Heart left ventricle (tissue), 16 donors: ENCODE measurements around the gene GNL1. TPM values are rescaled to one million over a fixed set of nuclear protein-coding genes. Genes with fewer than 3 reads are reported as not detected.
A peak's percentile ranks its signal among the peaks of the same experiment; 100 is the strongest.
"Not testable (repeated sequence)": the region's sequence is repeated elsewhere in the genome, so short reads cannot be mapped to it uniquely, and the experiment has no call there.

Source experiments
- ATAC-seq, 4 donors: fragments of 200-7000 bp; cut with Tn5 transposase; one replicate each; pipeline ENCODE4 v1.9.1; 2020 to 2022; ENCODE audit warnings: moderate library complexity in 4 of 4, mild to moderate bottlenecking in 3 of 4, moderate number of reproducible peaks in 1 of 4
- DNase-seq, 5 donors: peaks; one replicate each; pipeline ENCODE4 v3.0.0-alpha.2; 2020
- H3K27ac ChIP-seq, 12 donors: fragments of 200-600 bp; sonication (generic) in 4 of 12; one replicate each; pipeline versions ENCODE4 v1.5.0 to v1.8.0; 2016 to 2022; ENCODE audit warnings: mild to moderate bottlenecking in 2 of 12
- H3K27me3 ChIP-seq, 9 donors: fragments of 200-600 bp; sonication (generic) in 2 of 9; one replicate each; pipeline versions ENCODE4 v1.5.1 to v1.8.0; 2016 to 2022; ENCODE audit warnings: mild to moderate bottlenecking in 3 of 9
- H3K36me3 ChIP-seq, 9 donors: fragments of 200-600 bp; sonication (generic) in 2 of 9; one replicate each; pipeline versions ENCODE4 v1.5.0 to v1.8.0; 2018 to 2022; ENCODE audit warnings: mild to moderate bottlenecking in 2 of 9
- H3K4me1 ChIP-seq, 12 donors: fragments of 200-600 bp; sonication (generic) in 4 of 12; one replicate each; pipeline versions ENCODE4 v1.5.0 to v1.8.0; 2016 to 2022; ENCODE audit warnings: mild to moderate bottlenecking in 3 of 12
- H3K4me3 ChIP-seq, 12 donors: fragments of 200-600 bp; sonication (generic) in 4 of 12; one replicate each; pipeline versions ENCODE4 v1.5.0 to v1.8.0; 2017 to 2022; ENCODE audit warnings: mild to moderate bottlenecking in 9 of 12, moderate library complexity in 4 of 12
- H3K9me3 ChIP-seq, 12 donors: fragments of 200-600 bp; sonication (generic) in 4 of 12; one replicate each; pipeline versions ENCODE4 v1.5.0 to v1.8.0; 2016 to 2022; ENCODE audit warnings: mild to moderate bottlenecking in 1 of 12
- POLR2A ChIP-seq, 2 donors: fragments of 450-650 bp; IDR thresholded peaks; one replicate each; pipeline ENCODE4 v1.6.1; 2017; ENCODE audit warnings: antibody characterized with exemption in 2 of 2, mild to moderate bottlenecking in 2 of 2, moderate library complexity in 2 of 2
- WGBS, 4 donors: extraction: QIAGEN DNeasy Blood & Tissue Kit in 2 of 4; methylation state at CpG; one replicate each; pipeline versions ENCODE4 v1.1.5 to v1.1.7; 2013 to 2018; 5-methylcytosine and 5-hydroxymethylcytosine counted together
- intact Hi-C, 10 donors: fragments of 100-400 bp; cut with DNase I; formaldehyde crosslinking; loops; one replicate each; pipeline versions ENCODE4 v1.11.1 to v1.14.2; 2022
- polyA plus RNA-seq, 2 donors: library from polyadenylated mRNA; stranded (reverse); fragments of 200-250 nt; gene quantifications; one replicate each; pipeline ENCODE4 v1.2.3, GENCODE V29; 2013
- total RNA-seq, 9 donors: library from RNA; depleted of rRNA in 2 of 9; stranded (reverse); fragments of >200 nt in 2 of 9; fragmentation: NEBNext Ultra II Directional in 3 of 9; extraction: Animal tissue kit (Norgen Biotek cat#: 25700) in 3 of 9; gene quantifications; one replicate each; pipeline versions ENCODE4 v1.1.0 to v1.2.4, GENCODE V29; 2016 to 2023
- TF ChIP-seq, protein P1 (sequence below), 12 donors: fragments of 200-600 bp; sonication (generic) in 4 of 12; IDR thresholded peaks; one replicate each; pipeline versions ENCODE4 v1.5.0 to v1.8.0; 2018 to 2022; ENCODE audit warnings: antibody characterized with exemption in 12 of 12, mild to moderate bottlenecking in 5 of 12
- donor health status: ischemic (EF 13 %, LVEDD 7.1; RV severe dilation, severe dysfunction).
- donor health status: healthy with polysubstance abuse.
- donor health status: DM: no; HTN: yes; CAD: no.
- donor health status: DM: no; HTN: no; CAD: no.
- donor health status: ischemic (EF 25% LVEDD 6.9; RV normal size, moderate dysfunction).
- donor health status: ischemic (EF 25% LVEDD 5.7; RV mildly dilated, moderate dysfunction).
- donor health status: healthy.
- donor health status: DM: yes; HTN: yes; CAD: no.
- donor health status: ischemic (EF 35%, LVEDD 5.7; RV mildly dilated, moderate dysfunction).
- donor health status: nonischemic (EF 11% LVEDD 7.7; RV severe dilation, severe dysfunction).
- donor health status: DM: yes; HTN: yes; CAD: no.
- donor health status: PGD.
- donor health status: ischemic (EF 29% LVEDD 5.4; RV normal size, mild dysfunction).
- donor health status: nonischemic (EF 23%, LVEDD 6.1; RV moderate dilation, normal function).

The GNL1 gene
- total and polyA plus RNA-seq, 11 donors, result 9.1 to 33.5 (median 17.7) TPM

DNA sequence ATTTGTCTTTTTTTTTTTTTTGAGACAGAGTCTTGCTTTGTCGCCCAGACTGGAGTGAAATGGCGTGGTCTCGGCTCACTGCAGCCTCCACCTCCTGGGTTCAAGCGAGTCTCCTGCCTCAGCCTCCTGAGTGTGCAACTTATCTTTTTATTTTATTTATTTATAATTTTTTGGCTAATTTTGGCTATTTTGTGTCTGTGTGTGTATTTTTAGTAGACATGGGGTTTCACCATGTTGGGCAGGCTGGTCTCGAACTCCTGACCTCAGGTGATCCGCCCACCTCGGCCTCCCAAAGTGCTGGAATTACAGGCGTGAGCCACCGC is 39.6 kb downstream of the GNL1 start:
- ATAC-seq, DNase-seq, H3K36me3 ChIP-seq, intact Hi-C loops, H3K9me3 ChIP-seq, H3K27me3 ChIP-seq: not testable (repeated sequence)
- Histone ChIP-seq H3K4me3 (peak overlapping the region in 11 of 12 donors; percentile 6 to 59 (median 51)), H3K27ac (peak overlapping the region; percentile 83 to 99 (median 92)), H3K4me1 (peaks cover 0 to 24% (median 9%) of the 10 kb centered on the region in 12 donors)
- WGBS, 4 donors, result 52 to 58% (median 54%) methylated on average over 9 of the region's 9 CpGs

DNA sequence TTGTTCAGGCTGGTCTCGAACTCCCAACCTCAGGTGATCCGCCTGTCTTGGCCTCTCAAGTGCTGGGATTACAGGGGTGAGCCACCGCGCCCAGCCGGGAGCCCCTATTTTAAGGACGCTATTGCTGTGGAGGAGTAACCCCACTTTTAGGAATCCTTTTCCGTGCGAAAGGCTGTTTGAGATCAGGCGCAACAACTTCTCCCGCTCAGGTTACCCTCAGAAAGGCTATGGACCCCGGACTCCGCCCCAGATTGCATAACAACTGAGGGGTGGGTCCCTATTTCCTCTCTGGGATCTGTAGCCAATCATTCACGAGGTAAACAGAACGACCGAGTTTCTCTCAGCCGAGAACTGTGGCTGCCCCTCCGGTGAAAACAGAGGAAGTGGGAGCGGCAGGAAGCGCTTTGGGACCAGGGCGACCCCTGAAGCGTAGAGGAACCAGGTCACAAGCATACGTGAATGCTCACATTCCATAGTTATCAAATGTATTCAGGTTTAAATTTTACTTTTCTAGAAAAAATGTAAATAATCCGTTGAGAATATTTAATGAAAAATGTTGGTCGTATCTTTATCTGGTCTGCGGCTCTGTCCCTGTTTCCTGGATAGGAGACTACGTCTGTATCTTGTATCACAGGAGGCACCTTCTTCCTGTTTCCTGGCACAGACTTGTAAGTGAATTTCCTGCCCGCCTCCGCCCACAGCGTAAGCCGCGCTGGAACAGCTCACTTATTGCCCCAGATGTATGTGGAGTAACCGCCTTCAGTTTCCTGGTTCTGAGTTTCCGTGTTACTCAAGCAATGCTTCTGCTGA is 40.1 kb downstream of the GNL1 start:
- no peaks in the 10 kb centered on the region for H3K36me3 ChIP-seq
- peaks cover 0 to 8% (median 0%) of the 10 kb centered on the region in 12 donors for H3K9me3 ChIP-seq
- H3K27me3 ChIP-seq, result no peaks in the 10 kb centered on the region
- H3K4me1 ChIP-seq, result peaks cover 0 to 29% (median 9%) of the 10 kb centered on the region in 12 donors
- TF ChIP-seq POLR2A (IDR thresholded peaks at IDR 0.05), result peak in 1 of 2 donors; percentile 61
- TF ChIP-seq, protein P1, sequence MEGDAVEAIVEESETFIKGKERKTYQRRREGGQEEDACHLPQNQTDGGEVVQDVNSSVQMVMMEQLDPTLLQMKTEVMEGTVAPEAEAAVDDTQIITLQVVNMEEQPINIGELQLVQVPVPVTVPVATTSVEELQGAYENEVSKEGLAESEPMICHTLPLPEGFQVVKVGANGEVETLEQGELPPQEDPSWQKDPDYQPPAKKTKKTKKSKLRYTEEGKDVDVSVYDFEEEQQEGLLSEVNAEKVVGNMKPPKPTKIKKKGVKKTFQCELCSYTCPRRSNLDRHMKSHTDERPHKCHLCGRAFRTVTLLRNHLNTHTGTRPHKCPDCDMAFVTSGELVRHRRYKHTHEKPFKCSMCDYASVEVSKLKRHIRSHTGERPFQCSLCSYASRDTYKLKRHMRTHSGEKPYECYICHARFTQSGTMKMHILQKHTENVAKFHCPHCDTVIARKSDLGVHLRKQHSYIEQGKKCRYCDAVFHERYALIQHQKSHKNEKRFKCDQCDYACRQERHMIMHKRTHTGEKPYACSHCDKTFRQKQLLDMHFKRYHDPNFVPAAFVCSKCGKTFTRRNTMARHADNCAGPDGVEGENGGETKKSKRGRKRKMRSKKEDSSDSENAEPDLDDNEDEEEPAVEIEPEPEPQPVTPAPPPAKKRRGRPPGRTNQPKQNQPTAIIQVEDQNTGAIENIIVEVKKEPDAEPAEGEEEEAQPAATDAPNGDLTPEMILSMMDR (IDR thresholded peaks at IDR 0.05), result peak in 1 of 12 donors; percentile 5
- DNase-seq, result peak; percentile 90 to 93 (median 91)
- peak overlapping the region; percentile 6 to 59 (median 50) for H3K4me3 ChIP-seq
- peak overlapping the region; percentile 83 to 99 (median 92) for H3K27ac ChIP-seq
- WGBS, 4 donors, result 3 to 5% (median 4%) methylated on average over 30 to 33 of the region's 33 CpGs
- intact Hi-C loops, result no loop called here
- peak; percentile 93 to 97 (median 97) for ATAC-seq

DNA sequence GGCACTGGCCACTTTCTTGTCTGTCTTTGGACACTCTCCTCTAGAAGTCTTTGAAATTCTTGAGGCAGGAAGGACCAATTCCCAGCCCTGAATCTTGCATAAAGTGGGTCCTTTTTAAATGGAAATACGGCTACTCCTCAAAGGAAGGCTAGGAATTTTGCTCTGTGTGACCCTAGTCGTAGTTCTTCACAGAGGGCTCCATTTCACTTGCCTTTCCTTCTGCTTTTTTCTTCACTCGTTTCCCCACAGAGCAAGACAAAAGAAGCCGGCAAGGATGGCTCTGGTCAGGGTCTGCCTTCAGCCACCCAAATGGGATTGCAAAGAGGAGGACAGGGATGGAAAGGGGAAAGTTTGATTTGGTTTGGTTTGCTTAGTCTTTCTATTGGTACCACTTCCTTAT is 41.2 kb downstream of the GNL1 start:
- no peak for DNase-seq
- 40 to 50% (median 46%) methylated on average over 4 of the region's 4 CpGs for WGBS, 4 donors
- ATAC-seq, result no peak
- Histone ChIP-seq H3K4me3 (peak overlapping the region in 5 of 12 donors; percentile 51 to 59 (median 57)), H3K27ac (peak overlapping the region; percentile 83 to 99 (median 92)), H3K9me3 (peaks cover 0 to 8% (median 0%) of the 10 kb centered on the region in 12 donors), H3K27me3 (no peaks in the 10 kb centered on the region), H3K4me1 (peaks cover 0 to 40% (median 9%) of the 10 kb centered on the region in 12 donors), H3K36me3 (no peaks in the 10 kb centered on the region)
- TF ChIP-seq, protein P1 (IDR thresholded peaks at IDR 0.05), result no peak
- no peak for TF ChIP-seq POLR2A (IDR thresholded peaks at IDR 0.05)
- intact Hi-C loops, result no loop called here

DNA sequence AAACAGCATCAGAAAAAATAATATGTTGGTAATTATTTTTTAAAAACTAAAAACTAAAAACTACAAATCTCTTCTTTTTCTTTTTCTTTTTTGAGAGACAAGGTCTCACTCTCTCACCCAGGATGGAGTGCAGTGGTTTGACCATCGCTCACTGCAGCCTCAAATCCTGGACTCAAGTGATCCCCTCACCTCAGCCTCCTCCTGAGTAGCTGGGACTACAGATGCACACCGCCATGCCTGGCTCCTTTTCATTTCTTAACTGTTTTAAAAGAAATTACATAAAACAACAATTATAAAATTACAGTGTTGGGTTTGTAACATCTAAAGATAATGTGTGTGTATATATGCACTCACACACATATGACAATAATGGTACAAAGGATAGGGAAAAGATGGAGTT is 42.8 kb downstream of the GNL1 start:
- ATAC-seq, result no peak
- Histone ChIP-seq H3K27ac (no peak overlapping the region), H3K36me3 (no peaks in the 10 kb centered on the region), H3K4me3 (no peak overlapping the region), H3K4me1 (peaks cover 0 to 56% (median 9%) of the 10 kb centered on the region in 12 donors), H3K27me3 (no peaks in the 10 kb centered on the region), H3K9me3 (peaks cover 0 to 6% (median 0%) of the 10 kb centered on the region in 12 donors)
- intact Hi-C loops, result no loop called here
- TF ChIP-seq, protein P1 (IDR thresholded peaks at IDR 0.05), result no peak
- no peak for TF ChIP-seq POLR2A (IDR thresholded peaks at IDR 0.05)
- 96 to 97% (median 96%) methylated on average over 2 of the region's 2 CpGs for WGBS, 4 donors
- no peak for DNase-seq
